ENCODE measurements around the gene TOR2A.

The TOR2A gene

GRCh38 chr9:127720031-127720864 lies 14.8 kb downstream of the TOR2A start:
- DNase-seq (ENCODE audit: low spot score): peak; percentile 29

GRCh38 chr9:127717766-127718165 lies 17.3 kb downstream of the TOR2A start:
- no peak for DNase-seq (ENCODE audit: low spot score)

- DNase-seq (ENCODE audit: low spot score): no peak
Measured at GRCh38 chr9:127716412-127716811, 18.7 kb downstream of the TOR2A start.

- peak; percentile 95 for DNase-seq (ENCODE audit: low spot score)
Measured at GRCh38 chr9:127715470-127716337, 19.4 kb downstream of the TOR2A start, which contains the start of the genes PTRH1 and TTC16. Gene PTRH1, minus strand, starts transcription at chr9:127715663. Its CDS starts 24 bp downstream, at chr9:127715639. Gene TTC16, plus strand, starts transcription at chr9:127716079. Its CDS starts 67 bp downstream, at chr9:127716146.

GRCh38 chr9:127714951-127715469 lies 20.1 kb downstream of the TOR2A start:
- no peak for DNase-seq (ENCODE audit: low spot score)

- no peak for DNase-seq (ENCODE audit: low spot score)
Measured at GRCh38 chr9:127714020-127714750, 20.9 kb downstream of the TOR2A start.

- no peak for DNase-seq (ENCODE audit: low spot score)
Measured at GRCh38 chr9:127712867-127713266, 22.2 kb downstream of the TOR2A start.

GRCh38 chr9:127712371-127712770 lies 22.7 kb downstream of the TOR2A start:
- DNase-seq (ENCODE audit: low spot score): no peak

- no peak for DNase-seq (ENCODE audit: low spot score)
Measured at GRCh38 chr9:127711831-127712274, 23.2 kb downstream of the TOR2A start.

- DNase-seq (ENCODE audit: low spot score): peak; percentile 5
Measured at GRCh38 chr9:127711226-127711701, 23.8 kb downstream of the TOR2A start.

GRCh38 chr9:127710204-127710783 lies 24.8 kb downstream of the TOR2A start:
- no peak for DNase-seq (ENCODE audit: low spot score)

- no peak for DNase-seq (ENCODE audit: low spot score)
Measured at GRCh38 chr9:127708952-127709587, 26.0 kb downstream of the TOR2A start.

- DNase-seq (ENCODE audit: low spot score): peak; percentile 69
Measured at GRCh38 chr9:127707766-127708165, 27.3 kb downstream of the TOR2A start.

- DNase-seq (ENCODE audit: low spot score): no peak
Measured at GRCh38 chr9:127706836-127707241, 28.3 kb downstream of the TOR2A start, which contains the start of gene CFAP157. Gene CFAP157, plus strand, starts transcription at chr9:127706988. Its CDS starts 44 bp downstream, at chr9:127707032.

GRCh38 chr9:127705577-127706379 lies 29.3 kb downstream of the TOR2A start:
- DNase-seq (ENCODE audit: low spot score): no peak

GRCh38 chr9:127703289-127703946 lies 31.7 kb downstream of the TOR2A start:
- no peak for DNase-seq (ENCODE audit: low spot score)

GRCh38 chr9:127700594-127701255 lies 34.4 kb downstream of the TOR2A start:
- no peak for DNase-seq (ENCODE audit: low spot score)

- DNase-seq (ENCODE audit: low spot score): no peak
Measured at GRCh38 chr9:127700140-127700539, 35.0 kb downstream of the TOR2A start.

Data from CD4-positive, alpha-beta T cell treated with Interleukin-2 at 100 ng/mL for 4 hours (primary cell).